Stimulated activated CD8-positive, alpha-beta memory T cell treated with anti-CD3 and anti-CD28 coated beads, Interleukin-12 subunit alpha, Interleukin-12 subunit beta, amount 100 ng/mL, for 24 hours (primary cell): ENCODE measurements around the gene DYNLL2.
"Not testable (repeated sequence)": the region's sequence is repeated elsewhere in the genome, so short reads cannot be mapped to it uniquely, and the experiment has no call there.

Source experiments
- DNase-seq: peaks from one replicate; pipeline ENCODE4 v3.0.0-alpha.2; 2020; ENCODE audit errors: extremely low read depth

DYNLL2 gene

DNA sequence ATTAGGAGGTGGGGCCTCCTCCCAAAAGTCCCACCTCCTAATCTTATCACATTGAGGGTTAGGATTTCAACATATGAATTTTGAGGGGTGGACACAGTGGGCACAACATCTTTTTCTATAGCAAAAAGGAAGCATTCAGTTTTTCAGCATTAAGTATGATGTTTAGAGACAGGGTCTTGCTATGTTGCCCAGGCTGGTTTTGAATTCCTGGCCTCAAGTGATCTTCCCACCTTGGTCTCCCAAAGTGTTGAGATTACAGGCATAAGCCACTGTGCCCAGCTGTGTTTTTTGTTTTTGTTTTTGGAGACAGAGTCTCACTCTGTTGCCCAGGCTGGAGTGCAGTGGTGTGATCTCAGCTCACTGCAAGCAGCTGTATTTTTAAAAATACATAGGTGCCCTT lies 18.7 kb downstream of the DYNLL2 start:
- DNase-seq = not testable (repeated sequence)

DNA sequence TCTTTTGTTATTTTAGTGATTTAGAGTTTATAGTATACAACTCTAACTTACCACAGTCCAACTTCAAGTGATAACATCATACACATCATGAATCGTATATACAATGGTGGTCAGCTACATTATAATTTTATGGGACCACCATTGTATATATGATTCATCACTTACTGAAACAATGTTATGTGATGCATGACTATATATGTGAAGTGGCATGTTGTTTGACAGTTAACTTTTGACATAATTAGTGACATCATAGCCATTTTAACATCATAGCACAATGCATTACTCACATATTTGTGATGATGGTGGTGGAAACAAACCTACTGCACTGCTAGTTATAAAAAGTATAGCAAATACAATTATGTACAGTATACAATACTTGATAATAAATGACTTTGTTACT lies 21.9 kb downstream of the DYNLL2 start:
- DNase-seq = no peak

DNA sequence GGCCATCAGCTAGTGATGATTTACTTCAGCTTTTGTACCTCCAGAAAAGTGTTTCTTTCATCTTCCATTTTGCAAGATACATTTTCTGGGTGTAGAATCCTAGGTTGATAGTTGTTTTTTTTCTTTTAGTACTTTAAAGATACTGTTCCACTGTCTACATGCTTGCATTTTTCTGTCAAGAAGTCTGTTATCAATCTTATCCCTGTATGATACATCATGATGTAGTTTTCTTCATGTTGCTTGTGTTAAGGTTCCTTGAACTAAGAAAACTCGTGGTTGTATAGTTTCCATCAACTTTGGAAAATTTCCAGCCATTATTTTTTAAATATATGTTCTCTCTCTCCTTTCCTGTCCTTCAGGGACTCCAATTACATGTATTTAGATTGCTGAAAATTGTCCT lies 24.1 kb downstream of the DYNLL2 start:
- no peak for DNase-seq

DNA sequence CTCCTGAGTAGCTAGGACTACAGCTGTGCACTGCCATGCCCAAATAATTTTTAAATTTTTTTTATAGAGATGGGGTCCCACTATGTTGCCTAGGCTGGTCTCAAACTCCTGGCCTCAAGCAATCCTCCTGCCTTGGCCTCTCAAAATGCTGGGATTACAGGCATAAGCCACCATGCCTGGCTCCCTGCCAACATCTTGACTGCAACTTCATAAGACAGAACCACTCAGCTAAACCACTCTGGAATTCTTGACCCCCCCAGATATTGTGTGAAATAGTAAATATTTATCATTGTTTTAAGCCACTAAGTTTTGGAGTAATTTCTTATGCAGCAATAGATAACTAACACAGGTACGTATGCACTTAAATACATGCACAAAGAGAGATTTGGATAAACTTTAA lies 26.0 kb downstream of the DYNLL2 start:
- DNase-seq = no peak

DNA sequence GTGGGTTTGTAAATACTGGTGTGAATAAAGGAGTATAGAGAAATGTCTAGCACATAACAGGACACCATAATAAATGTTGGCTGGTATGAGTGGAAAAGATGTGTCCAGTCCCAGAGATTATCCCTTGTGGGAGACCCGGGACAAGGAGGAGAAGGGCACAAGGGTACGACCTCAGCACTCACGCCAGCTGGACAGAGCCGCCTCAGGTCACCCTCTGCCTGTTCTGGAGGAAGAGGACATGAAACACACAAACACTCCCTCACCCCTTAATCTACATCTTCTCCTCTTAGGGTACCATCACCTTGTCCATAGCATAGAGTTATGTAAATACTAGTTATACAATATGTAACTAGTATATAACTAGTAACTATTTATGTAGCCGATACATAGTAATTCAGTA lies 26.8 kb downstream of the DYNLL2 start:
- DNase-seq = no peak

DNA sequence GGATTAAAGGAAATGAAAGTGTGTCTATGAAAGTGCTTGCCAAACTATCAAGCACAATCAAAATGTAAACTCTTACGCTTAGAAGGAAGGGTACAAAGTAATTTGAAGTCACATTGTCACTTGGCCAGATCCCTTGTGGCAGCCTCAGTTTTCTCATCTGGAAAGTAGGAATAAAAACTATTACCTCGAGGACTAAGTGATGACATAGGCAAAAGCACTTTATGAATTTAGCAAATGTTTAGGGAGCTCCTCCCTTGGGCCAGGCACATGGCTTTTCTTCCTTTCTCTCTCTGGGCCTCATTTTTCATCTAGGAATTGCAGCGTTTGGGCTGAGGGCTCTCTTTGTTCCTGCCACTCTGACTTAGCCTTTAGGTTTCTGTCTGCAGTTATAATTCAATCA lies 28.5 kb downstream of the DYNLL2 start:
- no peak for DNase-seq

DNA sequence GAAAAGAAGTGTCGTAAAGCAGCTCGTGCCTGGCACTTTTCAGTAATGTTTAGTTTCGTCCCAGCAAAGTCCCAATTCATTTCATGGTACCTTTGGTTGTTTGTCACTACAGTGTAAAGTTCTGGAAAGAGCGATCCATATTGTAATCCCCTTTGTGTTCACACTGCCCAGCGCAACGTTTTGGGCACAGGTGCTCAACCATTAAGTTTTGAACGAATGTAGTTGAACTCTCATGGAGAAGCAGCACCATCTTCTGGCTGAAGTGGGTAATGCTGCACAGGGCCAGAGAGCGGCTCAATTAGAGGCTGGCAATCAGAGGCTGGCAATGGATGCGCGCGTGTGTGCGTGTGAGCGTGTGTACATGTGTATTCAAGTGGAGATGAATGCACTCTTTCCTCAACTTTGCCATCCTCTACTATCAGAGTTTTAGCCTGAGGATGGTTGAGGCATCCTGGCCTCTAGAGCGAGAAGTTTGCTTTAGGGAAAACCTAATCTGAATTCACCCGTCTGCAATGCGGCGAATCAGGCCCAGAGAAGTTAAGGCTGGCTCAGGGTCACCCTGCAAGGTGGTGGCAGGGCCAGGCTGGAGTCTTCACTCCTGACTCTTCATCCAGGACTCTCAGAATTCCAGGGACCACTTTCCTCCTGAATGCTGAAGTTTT lies 29.9 kb downstream of the DYNLL2 start:
- DNase-seq = peak; percentile 41

DNA sequence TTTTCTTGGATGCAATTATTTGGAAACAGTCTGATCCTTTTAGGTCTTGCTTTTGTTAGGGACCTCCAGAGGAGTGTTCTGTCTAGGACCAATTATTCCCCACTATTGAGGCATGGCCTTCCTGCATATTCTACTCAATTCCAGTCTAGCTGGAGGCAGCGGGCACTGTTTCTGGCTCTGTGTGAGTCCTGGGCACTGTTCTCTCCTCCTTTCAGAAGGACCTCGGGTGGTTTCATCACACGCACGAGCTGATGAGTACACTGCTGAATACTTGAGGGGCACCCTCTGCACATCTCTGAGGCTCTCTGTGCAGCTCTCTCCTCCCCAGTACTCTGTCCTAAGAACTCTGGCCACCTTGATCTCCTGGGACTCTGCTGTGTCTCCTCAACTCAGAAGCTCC lies 30.7 kb downstream of the DYNLL2 start:
- no peak for DNase-seq

DNA sequence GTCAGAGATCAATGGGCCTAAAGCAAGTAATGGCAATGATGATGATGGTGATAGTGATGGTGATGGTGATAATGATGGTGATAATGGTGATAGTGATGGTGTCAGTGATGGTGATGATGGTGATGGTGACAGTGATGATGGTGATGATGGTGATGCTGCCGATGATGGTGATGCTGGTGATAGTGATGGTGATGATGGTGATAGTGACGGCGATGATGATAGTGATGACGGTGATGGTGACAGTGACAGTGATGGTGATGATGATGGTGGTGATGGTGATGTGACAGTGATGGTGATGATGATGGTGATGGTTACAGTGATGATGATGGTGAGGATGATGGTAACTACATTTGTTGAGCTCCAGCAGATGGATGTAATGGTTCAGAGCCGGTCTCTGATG lies 34.2 kb downstream of the DYNLL2 start:
- DNase-seq = no peak

DNA sequence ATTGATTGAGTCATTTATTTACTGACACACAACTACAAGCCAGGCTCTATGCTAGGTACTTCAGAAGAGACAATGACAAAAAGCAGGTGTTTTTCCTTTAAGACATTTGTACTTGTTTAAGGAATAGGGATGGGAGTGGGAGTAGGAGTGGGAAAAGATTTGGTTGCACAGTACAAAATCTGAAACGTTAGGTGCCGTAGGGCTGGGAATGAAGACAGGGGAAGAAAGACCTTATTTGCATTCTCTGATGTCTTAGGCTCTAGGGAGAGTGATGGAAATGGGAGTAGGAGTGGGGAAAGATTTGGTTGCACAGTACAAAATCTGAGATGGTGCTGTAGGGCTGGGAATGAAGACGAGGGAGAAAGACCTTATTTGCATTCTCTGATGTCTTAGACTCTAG lies 36.3 kb downstream of the DYNLL2 start:
- DNase-seq = no peak

DNA sequence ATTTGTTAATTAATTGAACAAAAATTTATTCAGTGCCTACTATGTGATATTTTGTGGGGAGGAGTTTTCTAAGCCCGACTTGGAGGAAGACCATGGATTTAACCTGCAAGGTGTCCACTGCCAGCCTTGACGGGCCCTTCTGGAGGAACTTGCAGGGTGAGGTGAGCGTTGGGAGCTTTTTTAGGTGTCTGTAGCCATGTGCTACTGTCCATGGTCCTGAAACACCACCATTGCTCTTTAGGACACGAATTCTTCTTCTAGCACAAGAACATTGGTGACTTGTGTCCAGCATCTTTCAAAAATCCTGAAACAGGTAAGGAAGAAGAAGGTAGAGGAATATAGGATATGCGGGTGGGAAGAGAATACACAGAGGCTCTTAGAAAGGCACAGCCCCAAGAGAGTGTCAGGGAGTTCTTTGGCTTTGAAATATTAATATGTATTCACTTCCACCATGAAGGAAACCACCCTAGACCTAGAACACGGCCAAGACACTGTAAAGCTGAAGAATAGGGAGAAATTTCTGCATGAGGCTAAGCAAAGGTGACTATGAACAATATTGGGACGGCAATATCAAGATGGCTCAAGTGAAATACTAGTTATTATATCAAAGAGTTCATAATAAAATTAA lies 37.1 kb downstream of the DYNLL2 start:
- DNase-seq = peak; percentile 3

DNA sequence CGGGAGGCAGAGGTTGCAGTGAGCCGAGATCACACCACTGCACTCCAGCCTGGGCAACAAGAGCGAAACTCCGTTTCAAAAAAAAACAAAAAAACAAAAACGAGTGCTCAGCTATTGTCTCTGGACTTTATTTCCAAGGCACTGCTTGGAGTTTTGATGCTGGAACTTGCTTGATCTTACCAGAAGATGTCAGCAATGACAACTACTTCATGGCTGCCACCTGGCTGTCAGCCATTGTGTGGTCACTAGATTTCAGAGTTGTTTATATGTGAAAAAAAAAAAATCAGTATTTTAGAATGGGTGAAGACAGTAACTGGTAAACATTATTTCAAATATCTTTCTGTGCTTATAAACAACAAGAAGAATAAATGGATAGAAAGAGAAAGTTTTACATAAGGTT lies 38.7 kb downstream of the DYNLL2 start:
- DNase-seq = no peak

DNA sequence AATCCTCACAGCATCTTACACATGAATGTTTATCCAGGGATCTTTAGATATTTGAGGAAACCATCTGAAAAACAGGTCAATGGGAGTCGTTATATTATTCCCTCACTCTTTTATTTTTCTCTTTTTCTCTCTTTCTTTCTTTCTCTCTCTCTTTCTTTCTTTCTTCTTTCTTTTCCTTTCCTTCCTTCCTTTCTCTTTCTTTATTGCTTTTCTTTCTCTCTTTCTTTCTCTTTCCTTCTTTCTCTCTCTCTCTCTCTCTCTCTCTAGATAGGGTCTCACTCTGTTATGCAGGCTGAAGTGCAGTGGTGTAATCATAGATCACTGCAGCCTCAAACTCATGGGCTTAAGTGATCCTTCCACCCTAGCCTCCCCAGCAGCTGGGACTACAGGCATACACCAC lies 44.6 kb downstream of the DYNLL2 start:
- no peak for DNase-seq

DNA sequence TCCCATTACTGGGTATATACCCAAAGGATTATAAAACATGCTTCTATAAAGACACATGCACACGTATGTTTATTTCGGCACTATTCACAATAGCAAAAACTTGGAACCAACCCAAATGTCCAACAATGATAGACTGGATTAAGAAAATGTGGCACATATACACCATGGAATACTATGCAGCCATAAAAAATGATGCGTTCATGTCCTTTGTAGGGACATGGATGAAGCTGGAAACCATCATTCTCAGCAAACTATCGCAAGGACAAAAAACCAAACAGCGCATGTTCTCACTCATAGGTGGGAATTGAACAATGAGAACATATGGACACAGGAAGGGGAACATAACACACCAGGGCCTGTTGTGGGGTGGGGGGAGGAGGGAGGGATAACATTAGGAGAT lies 49.5 kb downstream of the DYNLL2 start:
- not testable (repeated sequence) for DNase-seq

DNA sequence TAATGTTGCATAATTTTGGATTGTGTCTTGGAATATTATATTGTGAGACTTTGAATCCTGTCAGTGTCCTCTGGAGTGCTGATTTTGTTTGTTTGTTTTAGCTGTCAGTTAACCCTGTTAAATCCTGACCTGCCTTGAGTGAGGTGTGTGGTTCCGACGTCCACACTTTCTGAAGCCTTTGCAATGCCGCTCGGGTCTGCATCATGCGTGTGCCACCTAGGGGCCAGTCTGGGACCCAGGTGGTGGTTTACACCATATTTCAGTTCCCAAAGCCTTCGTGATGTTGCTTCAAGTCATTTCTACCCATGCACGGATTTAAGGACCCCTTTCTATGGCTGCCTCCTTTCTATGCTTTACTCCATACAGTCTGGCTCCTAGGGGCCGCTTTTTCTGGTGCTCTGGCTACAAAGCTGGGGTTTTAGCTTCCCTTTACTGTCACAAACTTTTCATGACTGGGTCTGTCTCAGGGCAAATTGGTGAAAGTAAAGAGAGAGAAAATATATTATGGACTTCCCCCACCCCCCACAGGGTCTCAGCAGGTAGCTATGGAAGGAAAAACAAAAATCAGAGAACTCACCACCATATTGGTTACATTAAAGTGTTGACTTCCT lies 53.6 kb downstream of the DYNLL2 start:
- no peak for DNase-seq

DNA sequence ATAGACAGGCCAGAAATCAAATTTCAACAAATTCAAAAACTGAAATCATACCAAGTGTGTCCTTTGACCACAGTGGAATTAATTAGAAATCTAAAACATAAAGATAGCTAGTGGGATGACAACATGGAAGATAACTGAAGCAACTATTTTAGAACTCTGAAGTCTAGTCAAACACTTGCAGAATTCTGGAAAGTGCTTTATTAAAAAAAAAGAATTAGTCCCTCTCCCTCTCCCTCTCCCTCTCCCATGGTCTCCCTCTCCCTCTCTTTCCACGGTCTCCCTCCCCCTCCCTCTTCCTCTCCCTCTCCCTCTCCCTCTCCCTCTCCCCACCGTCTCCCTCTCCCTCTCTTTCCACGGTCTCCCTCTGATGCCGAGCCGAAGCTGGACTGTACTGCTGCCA lies 58.3 kb downstream of the DYNLL2 start:
- DNase-seq = no peak

DNA sequence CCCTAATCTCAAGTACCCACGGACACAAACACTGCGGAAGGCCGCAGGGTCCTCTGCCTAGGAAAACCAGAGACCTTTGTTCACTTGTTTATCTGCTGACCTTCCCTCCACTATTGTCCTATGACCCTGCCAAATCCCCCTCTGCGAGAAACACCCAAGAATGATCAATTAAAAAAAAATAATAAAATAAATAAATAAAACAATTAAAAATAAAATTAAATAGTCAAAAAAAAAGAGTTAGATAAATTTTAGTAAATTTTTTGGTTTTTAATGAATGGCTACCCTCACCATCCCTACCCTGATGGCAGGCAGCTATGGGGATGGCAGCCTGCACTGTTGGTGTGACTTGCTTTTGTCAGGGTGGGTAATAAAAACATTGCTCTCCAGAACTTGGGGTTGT lies 60.1 kb downstream of the DYNLL2 start:
- not testable (repeated sequence) for DNase-seq

DNA sequence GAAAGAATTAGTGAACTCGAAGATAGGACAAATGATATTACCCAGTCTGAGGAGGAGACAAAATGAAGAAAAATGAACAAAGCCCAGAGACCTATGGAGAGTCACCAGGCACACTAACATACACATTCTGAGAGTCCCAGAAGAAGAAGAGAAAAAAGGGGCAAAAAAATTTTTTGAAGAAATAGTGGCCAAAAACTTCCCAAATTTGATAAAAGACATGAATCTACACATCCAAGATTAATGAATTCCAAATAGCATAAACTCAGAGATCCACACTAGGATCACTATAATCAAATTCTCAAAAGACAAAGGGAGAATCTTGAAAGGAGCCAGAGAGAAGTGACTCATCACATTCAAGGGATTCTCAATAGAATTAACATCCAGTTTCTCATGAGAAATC lies 61.6 kb downstream of the DYNLL2 start:
- no peak for DNase-seq
